Fibroblast of lung (primary cell): Measurements from ENCODE around the gene CAMK2N2. TPM values are rescaled to one million over a fixed set of nuclear protein-coding genes. Genes with fewer than 3 reads are reported as not detected.

ENCODE experiments used
- DNase-seq, 2 donors: peaks; one replicate each; pipeline versions ENCODE4 v3.0.0 to v3.0.0-alpha.2; 2010; ENCODE audit warnings: low read depth in 2 of 2
- H2AFZ ChIP-seq: 2 replicates; pipeline ENCODE4 v1.5.1; 2012; ENCODE audit warnings: low read length, control low read depth, inconsistent platforms
- H3K27ac ChIP-seq: 2 replicates; pipeline ENCODE4 v1.5.1; 2011; ENCODE audit warnings: low read length, control low read depth; ENCODE audit not compliant: insufficient read depth
- H3K27me3 ChIP-seq: 2 replicates; pipeline ENCODE4 v1.5.1; 2011; ENCODE audit warnings: mild to moderate bottlenecking, low read length; ENCODE audit not compliant: control insufficient read depth, insufficient read depth
- H3K36me3 ChIP-seq: 2 replicates; pipeline ENCODE4 v1.5.1; 2011; ENCODE audit warnings: low read length; ENCODE audit not compliant: control insufficient read depth, insufficient read depth
- H3K4me1 ChIP-seq: 2 replicates; pipeline ENCODE4 v1.5.1; 2011; ENCODE audit warnings: low read length; ENCODE audit not compliant: control insufficient read depth, insufficient read depth; ENCODE audit errors: extremely low read depth
- H3K4me2 ChIP-seq: 2 replicates; pipeline ENCODE4 v1.5.1; 2011; ENCODE audit warnings: low read length, control low read depth; ENCODE audit not compliant: insufficient read depth; ENCODE audit errors: extremely low read depth
- H3K4me3 ChIP-seq, 4 experiments: fragments of 200-600 bp in 1 of 4; sonication (generic) in 1 of 4; replicated peaks in 1 of 4; 2 replicates each; pipeline ENCODE4 v1.5.1; 2011 to 2016; ENCODE audit warnings: low read length in 4 of 4, low read depth in 3 of 4, mild to moderate bottlenecking in 3 of 4, control low read depth in 2 of 4, inconsistent platforms in 1 of 4, mixed read lengths in 1 of 4; ENCODE audit not compliant: insufficient read depth in 1 of 4; ENCODE audit errors: control extremely low read depth in 1 of 4
- H3K79me2 ChIP-seq: 2 replicates; pipeline ENCODE4 v1.5.1; 2012; ENCODE audit warnings: mild to moderate bottlenecking, low read length, inconsistent platforms; ENCODE audit not compliant: control insufficient read depth, insufficient read depth
- H3K9ac ChIP-seq: 2 replicates; pipeline ENCODE4 v1.5.1; 2011; ENCODE audit warnings: mild to moderate bottlenecking, low read length, control low read depth; ENCODE audit not compliant: insufficient read depth
- H3K9me3 ChIP-seq: 2 replicates; pipeline ENCODE4 v1.5.1; 2012; ENCODE audit warnings: low read depth, low read length; ENCODE audit not compliant: control insufficient read depth, insufficient read depth
- H4K20me1 ChIP-seq: 2 replicates; pipeline ENCODE4 v1.5.1; 2011; ENCODE audit warnings: low read length; ENCODE audit not compliant: control insufficient read depth, insufficient read depth; ENCODE audit errors: extremely low read depth
- EZH2 ChIP-seq: IDR thresholded peaks from 2 replicates; pipeline ENCODE4 v1.5.1; 2012; ENCODE audit warnings: low read length, control low read depth, mild to moderate bottlenecking; ENCODE audit errors: missing control alignments
- polyA plus RNA-seq, 2 donors: library from polyadenylated mRNA; depleted of rRNA in 1 of 2; stranded (reverse) in 1 of 2; unstranded in 1 of 2; fragments of >200 nt; gene quantifications; 2 replicates each; pipeline ENCODE4 v1.2.1, GENCODE V29; 2011 to 2012; ENCODE audit warnings: missing spikeins in 1 of 2
- total RNA-seq: library from RNA; depleted of rRNA; stranded (reverse); fragments of >200 nt; gene quantifications from 2 replicates; pipeline ENCODE4 v1.2.1, GENCODE V29; 2014
- TF ChIP-seq, protein P1 (sequence below), 2 donors: IDR thresholded peaks in 1 of 2; conservative IDR thresholded peaks in 1 of 2; 1 replicate in 1 of 2; 2 replicates in 1 of 2; pipeline ENCODE4 v1.5.1; 2011 to 2012; ENCODE audit warnings: low read length in 2 of 2, control low read depth in 1 of 2, inconsistent platforms in 1 of 2, low read depth in 1 of 2, mild to moderate bottlenecking in 1 of 2

Gene CAMK2N2
- total and polyA plus RNA-seq, 2 donors (not counting 1 experiment from before 2014, with no cell fraction given) = under 0.01 to 0.10 TPM

DNA sequence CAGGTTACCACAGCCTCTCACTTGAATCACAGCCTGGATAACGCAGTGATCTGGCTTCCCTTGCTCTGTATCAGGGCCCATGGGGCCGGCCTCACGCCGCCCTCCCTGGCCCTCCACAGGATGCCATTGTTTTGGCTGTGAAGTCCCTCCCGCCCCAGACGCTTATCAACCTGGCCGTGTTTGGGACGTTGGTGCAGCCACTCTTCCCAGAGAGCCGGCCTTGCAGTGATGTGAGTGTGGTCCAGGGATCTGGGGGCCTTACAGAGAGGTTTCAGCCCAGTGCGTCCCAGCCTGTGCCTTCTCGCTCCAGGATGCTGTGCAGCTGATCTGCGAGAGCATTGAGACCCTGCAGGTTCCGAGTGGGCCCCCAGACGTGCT is 25.3 kb downstream of the CAMK2N2 start:
- no peak overlapping the region for H2AFZ ChIP-seq
- DNase-seq = no peak
- H3K4me2 ChIP-seq = no peak overlapping the region
- H3K4me3 ChIP-seq = no peak overlapping the region
- no peaks in the 10 kb centered on the region for H4K20me1 ChIP-seq
- H3K27ac ChIP-seq = no peak overlapping the region
- no peaks in the 10 kb centered on the region for H3K9me3 ChIP-seq
- H3K9ac ChIP-seq = no peak overlapping the region
- no peak for TF ChIP-seq EZH2
- TF ChIP-seq, protein P1, sequence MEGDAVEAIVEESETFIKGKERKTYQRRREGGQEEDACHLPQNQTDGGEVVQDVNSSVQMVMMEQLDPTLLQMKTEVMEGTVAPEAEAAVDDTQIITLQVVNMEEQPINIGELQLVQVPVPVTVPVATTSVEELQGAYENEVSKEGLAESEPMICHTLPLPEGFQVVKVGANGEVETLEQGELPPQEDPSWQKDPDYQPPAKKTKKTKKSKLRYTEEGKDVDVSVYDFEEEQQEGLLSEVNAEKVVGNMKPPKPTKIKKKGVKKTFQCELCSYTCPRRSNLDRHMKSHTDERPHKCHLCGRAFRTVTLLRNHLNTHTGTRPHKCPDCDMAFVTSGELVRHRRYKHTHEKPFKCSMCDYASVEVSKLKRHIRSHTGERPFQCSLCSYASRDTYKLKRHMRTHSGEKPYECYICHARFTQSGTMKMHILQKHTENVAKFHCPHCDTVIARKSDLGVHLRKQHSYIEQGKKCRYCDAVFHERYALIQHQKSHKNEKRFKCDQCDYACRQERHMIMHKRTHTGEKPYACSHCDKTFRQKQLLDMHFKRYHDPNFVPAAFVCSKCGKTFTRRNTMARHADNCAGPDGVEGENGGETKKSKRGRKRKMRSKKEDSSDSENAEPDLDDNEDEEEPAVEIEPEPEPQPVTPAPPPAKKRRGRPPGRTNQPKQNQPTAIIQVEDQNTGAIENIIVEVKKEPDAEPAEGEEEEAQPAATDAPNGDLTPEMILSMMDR (conservative IDR thresholded peaks at IDR 0.05 in 1 of 2, IDR thresholded peaks at IDR 0.05 in 1 of 2; ENCODE audit: low read depth in 1 of 2, low read length in 2 of 2) = no peak
- H3K36me3 ChIP-seq = no peaks in the 10 kb centered on the region
- peaks cover 19% of the 10 kb centered on the region for H3K27me3 ChIP-seq
- no peaks in the 10 kb centered on the region for H3K79me2 ChIP-seq
- H3K4me1 ChIP-seq = peaks cover 2% of the 10 kb centered on the region

- Histone ChIP-seq H3K4me3 (no peak overlapping the region), H3K4me1 (peaks cover 2% of the 10 kb centered on the region), H3K9ac (no peak overlapping the region), H3K27ac (no peak overlapping the region), H3K9me3 (no peaks in the 10 kb centered on the region), H2AFZ (no peak overlapping the region), H4K20me1 (no peaks in the 10 kb centered on the region), H3K36me3 (no peaks in the 10 kb centered on the region), H3K27me3 (peaks cover 24% of the 10 kb centered on the region), H3K4me2 (no peak overlapping the region), H3K79me2 (no peaks in the 10 kb centered on the region)
- TF ChIP-seq, protein P1 (conservative IDR thresholded peaks at IDR 0.05 in 1 of 2, IDR thresholded peaks at IDR 0.05 in 1 of 2; ENCODE audit: low read depth in 1 of 2, low read length in 2 of 2) = no peak
- no peak for TF ChIP-seq EZH2
- DNase-seq = no peak
These were observed 25.8 kb downstream of the CAMK2N2 start for GRCh38 chr3:184235381-184236032.

DNA sequence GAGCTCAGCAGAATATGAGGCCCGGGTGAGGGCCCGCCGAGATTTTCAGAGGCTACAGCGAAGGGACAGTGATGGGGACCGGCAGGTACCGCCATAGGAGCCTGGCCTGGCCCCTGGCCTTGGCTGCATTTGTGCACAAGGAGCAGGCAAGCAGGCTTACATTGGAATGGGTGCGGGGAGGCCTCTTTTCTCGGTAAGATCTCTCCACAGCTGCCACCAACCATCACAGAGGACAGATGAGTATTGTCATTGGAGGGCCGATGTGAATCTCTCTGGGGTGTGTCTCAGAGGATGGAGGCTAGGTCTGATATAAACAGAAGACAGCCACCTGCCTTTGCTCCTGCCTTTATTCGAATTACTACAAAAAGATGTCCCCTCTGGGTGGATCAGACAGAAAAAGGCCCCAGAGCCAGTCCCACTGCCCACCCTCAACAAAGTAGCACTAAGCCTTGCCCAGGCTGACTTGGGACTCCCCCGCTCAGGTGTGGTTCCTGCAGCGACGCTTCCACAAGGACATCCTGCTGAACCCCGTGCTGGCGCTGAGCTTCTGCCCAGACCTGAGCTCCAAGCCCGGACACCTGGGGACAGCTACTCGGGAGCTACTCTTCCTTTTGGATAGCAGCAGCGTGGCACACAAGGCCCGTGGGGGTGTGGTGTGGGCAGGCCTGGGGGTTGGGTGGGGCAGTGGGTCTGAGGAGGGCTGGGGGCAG is 26.5 kb downstream of the CAMK2N2 start:
- Histone ChIP-seq H3K9ac (no peak overlapping the region), H3K27ac (no peak overlapping the region), H3K27me3 (peaks cover 31% of the 10 kb centered on the region), H3K36me3 (no peaks in the 10 kb centered on the region), H3K4me1 (peaks cover 2% of the 10 kb centered on the region), H2AFZ (no peak overlapping the region), H3K4me3 (no peak overlapping the region), H3K79me2 (no peaks in the 10 kb centered on the region), H3K4me2 (no peak overlapping the region), H4K20me1 (no peaks in the 10 kb centered on the region), H3K9me3 (no peaks in the 10 kb centered on the region)
- TF ChIP-seq, protein P1 (conservative IDR thresholded peaks at IDR 0.05 in 1 of 2, IDR thresholded peaks at IDR 0.05 in 1 of 2; ENCODE audit: low read depth in 1 of 2, low read length in 2 of 2) = no peak
- TF ChIP-seq EZH2 = no peak
- no peak for DNase-seq
